ENCODE results near the gene CDK10. TPM values are rescaled to one million over a fixed set of nuclear protein-coding genes. Genes with fewer than 3 reads are reported as not detected.

The CDK10 gene
- total and polyA plus RNA-seq, 9 of the 15 experiments (the other 6 are each of a cell fraction or from before 2014, with no cell fraction given), result 2.0 to 85.1 (median 40.1) TPM

DNA sequence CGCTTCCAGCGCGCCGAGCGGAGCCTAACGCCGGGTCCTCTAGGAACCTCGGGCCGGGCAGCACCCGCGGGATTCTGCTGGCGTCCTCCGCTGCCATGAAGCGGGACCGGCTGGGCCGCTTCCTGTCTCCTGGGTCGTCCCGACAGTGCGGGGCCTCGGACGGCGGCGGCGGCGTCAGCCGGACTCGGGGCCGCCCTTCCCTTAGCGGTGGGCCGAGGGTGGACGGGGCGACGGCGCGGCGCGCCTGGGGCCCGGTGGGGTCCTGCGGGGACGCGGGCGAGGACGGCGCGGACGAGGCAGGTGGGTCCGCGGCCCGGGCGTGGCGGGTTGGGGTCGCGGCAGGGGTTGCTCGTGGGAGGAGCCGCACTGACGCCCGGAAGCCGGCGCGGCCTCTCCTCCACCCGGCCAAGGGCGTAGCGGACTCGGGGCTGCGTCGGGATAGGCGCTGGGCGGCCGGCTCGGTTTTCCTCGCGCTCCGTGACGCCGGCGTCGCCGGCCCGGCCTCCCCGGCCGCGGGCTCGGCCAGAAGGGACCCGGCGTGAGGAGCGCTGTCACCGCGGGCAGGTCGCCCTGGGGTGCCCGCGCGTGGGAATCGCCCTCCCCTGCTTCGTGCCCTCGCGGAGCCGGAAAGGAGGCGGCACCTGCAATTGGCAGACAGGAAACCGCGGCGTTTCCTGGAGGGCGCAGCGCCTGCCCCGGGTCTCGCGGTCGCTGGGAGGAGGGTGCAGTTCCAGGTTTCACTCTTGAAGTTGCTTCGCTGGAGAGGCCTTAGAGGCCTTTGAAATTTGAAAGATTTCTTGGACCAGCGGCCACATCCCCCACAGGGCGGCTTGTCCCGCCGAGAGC is 35.3 kb downstream of the CDK10 start (continued):
- TF ChIP-seq, protein P1, sequence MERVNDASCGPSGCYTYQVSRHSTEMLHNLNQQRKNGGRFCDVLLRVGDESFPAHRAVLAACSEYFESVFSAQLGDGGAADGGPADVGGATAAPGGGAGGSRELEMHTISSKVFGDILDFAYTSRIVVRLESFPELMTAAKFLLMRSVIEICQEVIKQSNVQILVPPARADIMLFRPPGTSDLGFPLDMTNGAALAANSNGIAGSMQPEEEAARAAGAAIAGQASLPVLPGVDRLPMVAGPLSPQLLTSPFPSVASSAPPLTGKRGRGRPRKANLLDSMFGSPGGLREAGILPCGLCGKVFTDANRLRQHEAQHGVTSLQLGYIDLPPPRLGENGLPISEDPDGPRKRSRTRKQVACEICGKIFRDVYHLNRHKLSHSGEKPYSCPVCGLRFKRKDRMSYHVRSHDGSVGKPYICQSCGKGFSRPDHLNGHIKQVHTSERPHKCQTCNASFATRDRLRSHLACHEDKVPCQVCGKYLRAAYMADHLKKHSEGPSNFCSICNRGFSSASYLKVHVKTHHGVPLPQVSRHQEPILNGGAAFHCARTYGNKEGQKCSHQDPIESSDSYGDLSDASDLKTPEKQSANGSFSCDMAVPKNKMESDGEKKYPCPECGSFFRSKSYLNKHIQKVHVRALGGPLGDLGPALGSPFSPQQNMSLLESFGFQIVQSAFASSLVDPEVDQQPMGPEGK (CRISPR knock-in tag; IDR thresholded peaks at IDR 0.05; ENCODE audit: borderline replicate concordance), result no peak
- TF ChIP-seq BCOR (IDR thresholded peaks at IDR 0.05) (no peak), POLR2A (conservative IDR thresholded peaks at IDR 0.05) (0 out of 2 replicates have a peak, but pooled peaks have one; percentile 6), ATF1 (CRISPR knock-in tag; IDR thresholded peaks at IDR 0.05) (no peak), ATF1 (tag; IDR thresholded peaks at IDR 0.05) (no peak), ELF1 (tag; IDR thresholded peaks at IDR 0.05) (no peak; the same call in 1 of the 2 replicates), ZNF174 (CRISPR knock-in tag; IDR thresholded peaks at IDR 0.05) (no peak), POU5F1 (IDR thresholded peaks at IDR 0.05; ENCODE audit: borderline replicate concordance, low read depth, low read length, partially characterized antibody) (no peak), GATAD2A (IDR thresholded peaks at IDR 0.05) (no peak), SNIP1 (IDR thresholded peaks at IDR 0.05; ENCODE audit: low read depth) (no peak), ZNF197 (CRISPR knock-in tag; IDR thresholded peaks at IDR 0.05; ENCODE audit: low read depth) (no peak), ZNF830 (CRISPR knock-in tag; IDR thresholded peaks at IDR 0.05) (no peak; the same call in 1 of the 2 replicates), TFAM (CRISPR knock-in tag; conservative IDR thresholded peaks at IDR 0.05) (no peak), RBM15 (IDR thresholded peaks at IDR 0.05; ENCODE audit: insufficient read depth, low read length) (no peak), JUN (IDR thresholded peaks at IDR 0.05; ENCODE audit: borderline replicate concordance, low read depth, low read length) (no peak), JUN (CRISPR knock-in tag; IDR thresholded peaks at IDR 0.05; ENCODE audit: borderline replicate concordance) (no peak), CHD2 (IDR thresholded peaks at IDR 0.05; ENCODE audit: low read depth, low read length) (peak; percentile 41), TBL1XR1 (IDR thresholded peaks at IDR 0.05; ENCODE audit: low read length in 2 of 2) (no peak), ZNF3 (CRISPR knock-in tag; IDR thresholded peaks at IDR 0.05) (no peak)
- TF ChIP-seq, protein P2, sequence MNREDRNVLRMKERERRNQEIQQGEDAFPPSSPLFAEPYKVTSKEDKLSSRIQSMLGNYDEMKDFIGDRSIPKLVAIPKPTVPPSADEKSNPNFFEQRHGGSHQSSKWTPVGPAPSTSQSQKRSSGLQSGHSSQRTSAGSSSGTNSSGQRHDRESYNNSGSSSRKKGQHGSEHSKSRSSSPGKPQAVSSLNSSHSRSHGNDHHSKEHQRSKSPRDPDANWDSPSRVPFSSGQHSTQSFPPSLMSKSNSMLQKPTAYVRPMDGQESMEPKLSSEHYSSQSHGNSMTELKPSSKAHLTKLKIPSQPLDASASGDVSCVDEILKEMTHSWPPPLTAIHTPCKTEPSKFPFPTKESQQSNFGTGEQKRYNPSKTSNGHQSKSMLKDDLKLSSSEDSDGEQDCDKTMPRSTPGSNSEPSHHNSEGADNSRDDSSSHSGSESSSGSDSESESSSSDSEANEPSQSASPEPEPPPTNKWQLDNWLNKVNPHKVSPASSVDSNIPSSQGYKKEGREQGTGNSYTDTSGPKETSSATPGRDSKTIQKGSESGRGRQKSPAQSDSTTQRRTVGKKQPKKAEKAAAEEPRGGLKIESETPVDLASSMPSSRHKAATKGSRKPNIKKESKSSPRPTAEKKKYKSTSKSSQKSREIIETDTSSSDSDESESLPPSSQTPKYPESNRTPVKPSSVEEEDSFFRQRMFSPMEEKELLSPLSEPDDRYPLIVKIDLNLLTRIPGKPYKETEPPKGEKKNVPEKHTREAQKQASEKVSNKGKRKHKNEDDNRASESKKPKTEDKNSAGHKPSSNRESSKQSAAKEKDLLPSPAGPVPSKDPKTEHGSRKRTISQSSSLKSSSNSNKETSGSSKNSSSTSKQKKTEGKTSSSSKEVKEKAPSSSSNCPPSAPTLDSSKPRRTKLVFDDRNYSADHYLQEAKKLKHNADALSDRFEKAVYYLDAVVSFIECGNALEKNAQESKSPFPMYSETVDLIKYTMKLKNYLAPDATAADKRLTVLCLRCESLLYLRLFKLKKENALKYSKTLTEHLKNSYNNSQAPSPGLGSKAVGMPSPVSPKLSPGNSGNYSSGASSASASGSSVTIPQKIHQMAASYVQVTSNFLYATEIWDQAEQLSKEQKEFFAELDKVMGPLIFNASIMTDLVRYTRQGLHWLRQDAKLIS (CRISPR knock-in tag; IDR thresholded peaks at IDR 0.05), result no peak
- TF ChIP-seq, protein P3, sequence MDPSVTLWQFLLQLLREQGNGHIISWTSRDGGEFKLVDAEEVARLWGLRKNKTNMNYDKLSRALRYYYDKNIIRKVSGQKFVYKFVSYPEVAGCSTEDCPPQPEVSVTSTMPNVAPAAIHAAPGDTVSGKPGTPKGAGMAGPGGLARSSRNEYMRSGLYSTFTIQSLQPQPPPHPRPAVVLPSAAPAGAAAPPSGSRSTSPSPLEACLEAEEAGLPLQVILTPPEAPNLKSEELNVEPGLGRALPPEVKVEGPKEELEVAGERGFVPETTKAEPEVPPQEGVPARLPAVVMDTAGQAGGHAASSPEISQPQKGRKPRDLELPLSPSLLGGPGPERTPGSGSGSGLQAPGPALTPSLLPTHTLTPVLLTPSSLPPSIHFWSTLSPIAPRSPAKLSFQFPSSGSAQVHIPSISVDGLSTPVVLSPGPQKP (CRISPR knock-in tag; IDR thresholded peaks at IDR 0.05), result no peak
- TF ChIP-seq, protein P4, sequence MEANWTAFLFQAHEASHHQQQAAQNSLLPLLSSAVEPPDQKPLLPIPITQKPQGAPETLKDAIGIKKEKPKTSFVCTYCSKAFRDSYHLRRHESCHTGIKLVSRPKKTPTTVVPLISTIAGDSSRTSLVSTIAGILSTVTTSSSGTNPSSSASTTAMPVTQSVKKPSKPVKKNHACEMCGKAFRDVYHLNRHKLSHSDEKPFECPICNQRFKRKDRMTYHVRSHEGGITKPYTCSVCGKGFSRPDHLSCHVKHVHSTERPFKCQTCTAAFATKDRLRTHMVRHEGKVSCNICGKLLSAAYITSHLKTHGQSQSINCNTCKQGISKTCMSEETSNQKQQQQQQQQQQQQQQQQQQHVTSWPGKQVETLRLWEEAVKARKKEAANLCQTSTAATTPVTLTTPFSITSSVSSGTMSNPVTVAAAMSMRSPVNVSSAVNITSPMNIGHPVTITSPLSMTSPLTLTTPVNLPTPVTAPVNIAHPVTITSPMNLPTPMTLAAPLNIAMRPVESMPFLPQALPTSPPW (CRISPR knock-in tag; IDR thresholded peaks at IDR 0.05), result no peak
